ENCODE results near the gene CCDC137. TPM values are rescaled to one million over a fixed set of nuclear protein-coding genes. Genes with fewer than 3 reads are reported as not detected.

CCDC137 gene
- total RNA-seq, 4 donors from 2014 or later, result 6.7 to 17.1 (median 11.2) TPM

GRCh38 chr17:81695211-81695610 is 28.7 kb downstream of the CCDC137 start:
- Histone ChIP-seq H3K27me3 (no peaks in the 10 kb centered on the region), H3K36me3 (peaks cover 0 to 92% of the 10 kb centered on the region in 2 donors), H3K9me3 (no peaks in the 10 kb centered on the region), H3K4me1 (peaks cover 0 to 16% of the 10 kb centered on the region in 2 donors), H3K4me3 (no peak overlapping the region), H3K27ac (no peak overlapping the region)
- no peak for DNase-seq
- TF ChIP-seq POLR2A (IDR thresholded peaks at IDR 0.05), result no peak
- TF ChIP-seq, protein P1, sequence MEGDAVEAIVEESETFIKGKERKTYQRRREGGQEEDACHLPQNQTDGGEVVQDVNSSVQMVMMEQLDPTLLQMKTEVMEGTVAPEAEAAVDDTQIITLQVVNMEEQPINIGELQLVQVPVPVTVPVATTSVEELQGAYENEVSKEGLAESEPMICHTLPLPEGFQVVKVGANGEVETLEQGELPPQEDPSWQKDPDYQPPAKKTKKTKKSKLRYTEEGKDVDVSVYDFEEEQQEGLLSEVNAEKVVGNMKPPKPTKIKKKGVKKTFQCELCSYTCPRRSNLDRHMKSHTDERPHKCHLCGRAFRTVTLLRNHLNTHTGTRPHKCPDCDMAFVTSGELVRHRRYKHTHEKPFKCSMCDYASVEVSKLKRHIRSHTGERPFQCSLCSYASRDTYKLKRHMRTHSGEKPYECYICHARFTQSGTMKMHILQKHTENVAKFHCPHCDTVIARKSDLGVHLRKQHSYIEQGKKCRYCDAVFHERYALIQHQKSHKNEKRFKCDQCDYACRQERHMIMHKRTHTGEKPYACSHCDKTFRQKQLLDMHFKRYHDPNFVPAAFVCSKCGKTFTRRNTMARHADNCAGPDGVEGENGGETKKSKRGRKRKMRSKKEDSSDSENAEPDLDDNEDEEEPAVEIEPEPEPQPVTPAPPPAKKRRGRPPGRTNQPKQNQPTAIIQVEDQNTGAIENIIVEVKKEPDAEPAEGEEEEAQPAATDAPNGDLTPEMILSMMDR (IDR thresholded peaks at IDR 0.05 in 4 of 5, conservative IDR thresholded peaks at IDR 0.05 in 1 of 5), result no peak
- no peak for ATAC-seq
- intact Hi-C loops (cut with DNase I; ENCODE audit: low total_unique reads) (no loop called here), in situ Hi-C loops (cut with MboI; ENCODE audit: low sequenced_read_pairs in 4 of 4) (no loop called here)

GRCh38 chr17:81695801-81696200 is 29.3 kb downstream of the CCDC137 start:
- ATAC-seq, result no peak
- peaks cover 0 to 92% of the 10 kb centered on the region in 2 donors for H3K36me3 ChIP-seq
- H3K4me3 ChIP-seq, result no peak overlapping the region

GRCh38 chr17:81696218-81696941 is 29.8 kb downstream of the CCDC137 start:
- DNase-seq (no peak), ATAC-seq (no peak)
- Histone ChIP-seq H3K9me3 (no peaks in the 10 kb centered on the region), H3K4me1 (peaks cover 6 to 21% of the 10 kb centered on the region in 2 donors), H3K4me3 (no peak overlapping the region), H3K27ac (peak overlapping the region in 3 of 4 donors; percentile 64 to 78 (median 64)), H3K36me3 (peaks cover 0 to 92% of the 10 kb centered on the region in 2 donors), H3K27me3 (no peaks in the 10 kb centered on the region)
- no peak for TF ChIP-seq POLR2A (IDR thresholded peaks at IDR 0.05)
- TF ChIP-seq, protein P1 (IDR thresholded peaks at IDR 0.05 in 4 of 5, conservative IDR thresholded peaks at IDR 0.05 in 1 of 5), result no peak
- intact Hi-C loops (cut with DNase I; ENCODE audit: low total_unique reads), result no loop called here
- in situ Hi-C loops (cut with MboI; ENCODE audit: low sequenced_read_pairs in 4 of 4), result no loop called here

More at GRCh38 chr17:81695801-81696200, 29.3 kb downstream of the CCDC137 start:
- H3K27me3 ChIP-seq, result no peaks in the 10 kb centered on the region
- intact Hi-C loops (cut with DNase I; ENCODE audit: low total_unique reads), result no loop called here
- peaks cover under 1 to 16% of the 10 kb centered on the region in 2 donors for H3K4me1 ChIP-seq
- in situ Hi-C loops (cut with MboI; ENCODE audit: low sequenced_read_pairs in 4 of 4), result no loop called here
- H3K27ac ChIP-seq, result no peak overlapping the region
- H3K9me3 ChIP-seq, result no peaks in the 10 kb centered on the region
- no peak for TF ChIP-seq POLR2A (IDR thresholded peaks at IDR 0.05)
- TF ChIP-seq, protein P1 (IDR thresholded peaks at IDR 0.05 in 4 of 5, conservative IDR thresholded peaks at IDR 0.05 in 1 of 5), result no peak
- DNase-seq, result no peak

- in situ Hi-C loops (cut with MboI; ENCODE audit: low sequenced_read_pairs in 4 of 4), result no loop called here
- Histone ChIP-seq H3K36me3 (peaks cover 0 to 81% of the 10 kb centered on the region in 2 donors), H3K4me3 (no peak overlapping the region), H3K4me1 (peaks cover 17 to 32% of the 10 kb centered on the region in 2 donors), H3K27ac (peak overlapping the region; percentile 54 to 78 (median 64)), H3K9me3 (no peaks in the 10 kb centered on the region), H3K27me3 (no peaks in the 10 kb centered on the region)
- TF ChIP-seq, protein P1 (IDR thresholded peaks at IDR 0.05 in 4 of 5, conservative IDR thresholded peaks at IDR 0.05 in 1 of 5), result no peak
- TF ChIP-seq POLR2A (IDR thresholded peaks at IDR 0.05), result no peak
- DNase-seq (peak in 1 of 2 donors; percentile 52), ATAC-seq (peak; percentile 72 to 80)
- intact Hi-C loops (cut with DNase I; ENCODE audit: low total_unique reads), result no loop called here
Observed at GRCh38 chr17:81697261-81698044, 30.9 kb downstream of the CCDC137 start.
